Adrenal gland (tissue), 12 donors: ENCODE results near the gene PCDHB9. TPM values are rescaled to one million over a fixed set of nuclear protein-coding genes. Genes with fewer than 3 reads are reported as not detected.
A peak's percentile ranks its signal among the peaks of the same experiment; 100 is the strongest.
"Not testable (repeated sequence)": the region's sequence is repeated elsewhere in the genome, so short reads cannot be mapped to it uniquely, and the experiment has no call there.

Experiments used
- DNase-seq, 7 donors: peaks; one replicate each; pipeline ENCODE4 v3.0.0-alpha.2; 2019 to 2020
- H3K27ac ChIP-seq, 5 donors: fragments of 200-600 bp; sonication (generic) in 4 of 5; 1 replicate in 3 of 5; 2 replicates in 2 of 5; pipeline versions ENCODE4 v1.5.1 to v1.8.0; 2016 to 2020; ENCODE audit warnings: mild to moderate bottlenecking in 1 of 5
- H3K27me3 ChIP-seq: fragments of 200-600 bp; 2 replicates; pipeline ENCODE4 v1.8.0; 2021
- H3K36me3 ChIP-seq, 2 donors: fragments of 200-600 bp; replicated peaks in 1 of 2; 1 replicate in 1 of 2; 2 replicates in 1 of 2; pipeline versions ENCODE4 v1.5.1 to v1.8.0; 2018 to 2022
- H3K4me1 ChIP-seq, 2 donors: fragments of 200-600 bp; replicated peaks in 1 of 2; 1 replicate in 1 of 2; 2 replicates in 1 of 2; pipeline versions ENCODE4 v1.5.1 to v1.8.0; 2018 to 2021
- H3K4me3 ChIP-seq, 4 donors: fragments of 200-600 bp; sonication (generic) in 3 of 4; one replicate each; pipeline ENCODE4 v1.5.1; 2016 to 2018
- H3K9me3 ChIP-seq, 3 donors: fragments of 200-600 bp; sonication (generic) in 1 of 3; replicated peaks in 1 of 3; 1 replicate in 2 of 3; 2 replicates in 1 of 3; pipeline versions ENCODE4 v1.5.1 to v1.8.0; 2016 to 2021
- CTCF ChIP-seq, 6 experiments: fragments of 450-650 bp in 4 of 6; fragments of 200-600 bp in 2 of 6; sonication (generic) in 1 of 6; IDR thresholded peaks; 1 replicate in 5 of 6; 2 replicates in 1 of 6; pipeline versions ENCODE4 v1.5.1 to v1.8.0; 2016 to 2021; ENCODE audit warnings: antibody characterized with exemption in 6 of 6, mild to moderate bottlenecking in 2 of 6, moderate library complexity in 1 of 6
- POLR2A ChIP-seq, 2 donors: fragments of 450-650 bp; IDR thresholded peaks; one replicate each; pipeline ENCODE4 v1.6.1; 2017; ENCODE audit warnings: antibody characterized with exemption in 2 of 2, mild to moderate bottlenecking in 2 of 2, moderate library complexity in 1 of 2
- WGBS, 4 donors: extraction: QIAGEN DNeasy Blood & Tissue Kit in 2 of 4; methylation state at CpG; one replicate each; pipeline versions ENCODE4 v1.1.5 to v1.1.7; 2013 to 2017; 5-methylcytosine and 5-hydroxymethylcytosine counted together
- intact Hi-C, 2 donors: fragments of 100-400 bp; cut with DNase I; formaldehyde crosslinking; loops; one replicate each; pipeline versions ENCODE4 v1.14.1 to v1.15.0; 2022 to 2023
- polyA plus RNA-seq, 3 donors: library from polyadenylated mRNA; stranded (reverse); fragments of 200-250 nt in 2 of 3; fragments of 350-450 nt in 1 of 3; fragmentation: Illumina TruSeq in 1 of 3; extraction: RNeasy Lipid Tissue Mini Kit (QIAGEN cat#74804) in 1 of 3; gene quantifications; one replicate each; pipeline ENCODE4 v1.2.3, GENCODE V29; 2013 to 2014
- total RNA-seq, 9 donors: library from RNA; depleted of rRNA in 4 of 9; stranded (reverse); fragments of >200 nt in 4 of 9; fragments of 120-200 nt in 1 of 9; fragmentation: NEBNext Ultra II Directional in 1 of 9; extraction: Animal tissue kit (Norgen Biotek cat#: 25700) in 1 of 9; gene quantifications; one replicate each; pipeline versions ENCODE4 v1.1.0 to v1.2.4, GENCODE V29; 2013 to 2023
- donor health status: healthy with polysubstance abuse.
- donor health status: Bipolar disorder and iron deficiency.
- donor health status: DM: yes; HTN: yes; CAD: no.
- donor health status: DM: no; HTN: no; CAD: no.
- donor health status: DM: no; HTN: no; CAD: no.
- donor health status: DM: yes; HTN: yes; CAD: no.

Gene PCDHB9
- total and polyA plus RNA-seq, 12 donors = 0.27 to 2.2 (median 0.66) TPM

GRCh38 chr5:141223112-141223783, 36.3 kb downstream of the PCDHB9 start, which contains the start of gene PCDHB14:
PCDHB14 (plus strand) TSS chr5:141223343; CDS start chr5:141223506, 163 bp downstream.
- no peaks in the 10 kb centered on the region for H3K36me3 ChIP-seq
- no peak within 1 kb of the TSS for H3K4me3 ChIP-seq
- WGBS, 4 donors = 18 to 30% (median 22%) methylated on average over 14 to 15 of the region's 15 CpGs
- H3K9me3 ChIP-seq = peaks cover 0 to 34% (median 18%) of the 10 kb centered on the region in 3 donors
- H3K27ac ChIP-seq = no peak within 1 kb of the TSS
- no peaks in the 10 kb centered on the region for H3K4me1 ChIP-seq
- intact Hi-C loops = loop anchor here in 1 of 2 donors (10.0 kb wide), 1 partner anchor 192 kb away; the partner anchor contains the start of genes PCDHGA10 and PCDHGB7
- DNase-seq = peak in 1 of 7 donors; percentile 6
- H3K27me3 ChIP-seq = no peaks in the 10 kb centered on the region
- TF ChIP-seq POLR2A (IDR thresholded peaks at IDR 0.05) (no peak), CTCF (IDR thresholded peaks at IDR 0.05) (peak in 2 of 6 experiments; percentile 12 to 13)

- intact Hi-C loops = loop anchor here in 1 of 2 donors (10.0 kb wide), 1 partner anchor 190 kb away; the partner anchor contains the start of genes PCDHGA10 and PCDHGB7
- not testable (repeated sequence) for H3K36me3 ChIP-seq, H3K4me3 ChIP-seq, H3K27me3 ChIP-seq, H3K4me1 ChIP-seq, DNase-seq, H3K27ac ChIP-seq
- WGBS, 4 donors = 11 to 28% (median 16%) methylated on average over 11 to 34 of the region's 40 CpGs
- H3K9me3 ChIP-seq = peaks cover 0 to 35% (median 26%) of the 10 kb centered on the region in 3 donors
These were observed 37.9 kb downstream of the PCDHB9 start for GRCh38 chr5:141224844-141225243.

- WGBS, 4 donors = 22 to 76% (median 42%) methylated on average over 3 to 30 of the region's 30 CpGs
- DNase-seq, H3K27me3 ChIP-seq, H3K4me3 ChIP-seq, H3K27ac ChIP-seq, H3K36me3 ChIP-seq, H3K4me1 ChIP-seq: not testable (repeated sequence)
- peaks cover 0 to 37% (median 26%) of the 10 kb centered on the region in 3 donors for H3K9me3 ChIP-seq
- intact Hi-C loops = loop anchor here in 1 of 2 donors (10.0 kb wide), 1 partner anchor 189 kb away; the partner anchor contains the start of genes PCDHGA10 and PCDHGB7
These were observed 38.5 kb downstream of the PCDHB9 start for GRCh38 chr5:141225421-141225820.

GRCh38 chr5:141234109-141234667, 47.2 kb downstream of the PCDHB9 start:
- Histone ChIP-seq H3K27ac (no peak overlapping the region), H3K27me3 (no peaks in the 10 kb centered on the region), H3K4me3 (peak overlapping the region in 1 of 4 donors; percentile 20), H3K36me3 (no peaks in the 10 kb centered on the region), H3K9me3 (peaks cover 0 to 52% (median 5%) of the 10 kb centered on the region in 3 donors), H3K4me1 (no peaks in the 10 kb centered on the region)
- no peak for TF ChIP-seq POLR2A (IDR thresholded peaks at IDR 0.05)
- TF ChIP-seq CTCF (IDR thresholded peaks at IDR 0.05) = peak in 2 of 6 experiments; percentile 22 to 28
- 4 to 6% (median 6%) methylated on average over 15 of the region's 15 CpGs for WGBS, 4 donors
- intact Hi-C loops = no loop called here
- no peak for DNase-seq

- H3K9me3 ChIP-seq = peaks cover 0 to 54% (median 5%) of the 10 kb centered on the region in 3 donors
- 20 to 24% (median 21%) methylated on average over 13 to 40 of the region's 40 CpGs; no CpG with 5 or more reads in 1 of the 4 donors for WGBS, 4 donors
- H3K4me3 ChIP-seq, intact Hi-C loops, H3K36me3 ChIP-seq, H3K27ac ChIP-seq, H3K27me3 ChIP-seq, H3K4me1 ChIP-seq, DNase-seq: not testable (repeated sequence)
These were observed 49.0 kb downstream of the PCDHB9 start for GRCh38 chr5:141235922-141236321.
